ENCODE measurements around the gene IGF2.
"Not testable (repeated sequence)": the region's sequence is repeated elsewhere in the genome, so short reads cannot be mapped to it uniquely, and the experiment has no call there.

IGF2 gene

DNA sequence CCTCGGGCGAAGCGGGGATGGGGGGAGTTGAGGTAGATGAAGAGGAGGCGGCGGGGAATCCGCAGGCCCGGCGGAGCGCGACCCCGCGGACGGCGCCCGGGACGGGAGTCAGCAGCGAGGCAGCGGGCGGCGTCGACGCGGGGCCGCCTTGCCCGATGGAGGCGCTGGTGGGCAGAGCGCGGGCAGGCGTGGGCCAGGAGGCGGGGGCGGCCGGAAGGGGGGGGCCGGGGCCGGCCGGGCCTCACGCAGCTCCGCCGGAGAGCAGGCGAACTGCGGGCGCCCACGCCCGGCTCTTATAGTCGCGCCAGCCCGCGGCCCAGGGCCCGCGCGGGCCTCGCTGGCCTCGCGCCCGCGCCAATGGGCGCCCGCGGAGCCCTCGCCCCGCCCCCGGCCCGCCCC lies at the start of gene IGF2:
Gene IGF2 (minus strand): TSS at position 267 of the 399 bp plus-strand sequence. CDS start 3,866 bp downstream, outside the sequence.
- FAIRE-seq = no peak

DNA sequence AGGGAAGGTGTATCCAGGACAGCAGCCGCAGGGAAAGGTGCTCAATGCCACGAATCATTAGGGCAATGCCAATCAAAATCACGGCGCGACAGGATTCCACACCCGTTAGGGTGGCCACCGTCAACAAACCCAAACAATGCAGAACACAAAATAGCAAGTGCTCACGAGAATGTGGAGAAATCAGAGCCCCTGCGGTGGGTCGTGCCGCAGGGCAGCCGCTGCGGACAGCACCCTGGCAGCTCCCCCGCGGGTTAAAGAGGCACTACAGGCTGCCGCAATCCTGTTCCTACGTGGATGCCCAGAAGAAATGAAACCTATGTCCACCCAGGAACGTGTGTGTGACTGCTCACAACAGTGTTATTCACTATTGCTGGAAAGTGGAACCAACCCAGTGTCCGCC lies 49.6 kb upstream of the IGF2 start:
- FAIRE-seq = no peak

DNA sequence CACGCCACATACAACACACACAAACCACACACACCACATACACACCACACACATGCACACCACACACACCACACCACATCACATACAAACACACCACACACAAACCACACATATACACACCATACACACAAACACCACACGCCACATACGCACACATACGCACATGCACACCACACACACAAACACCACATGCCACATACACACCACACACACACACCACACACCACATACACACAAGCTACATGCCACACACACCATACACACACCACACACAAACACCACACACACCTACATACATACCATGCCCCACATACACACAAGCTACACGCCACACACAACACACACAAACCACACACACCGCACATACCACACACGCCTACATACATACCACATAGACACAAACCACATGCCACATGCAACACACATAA lies 48.1 kb upstream of the IGF2 start:
- FAIRE-seq = no peak

GRCh38 chr11:2186669-2187279 lies 47.6 kb upstream of the IGF2 start:
- FAIRE-seq = no peak

GRCh38 chr11:2185324-2186085 lies 46.3 kb upstream of the IGF2 start:
- no peak for FAIRE-seq

DNA sequence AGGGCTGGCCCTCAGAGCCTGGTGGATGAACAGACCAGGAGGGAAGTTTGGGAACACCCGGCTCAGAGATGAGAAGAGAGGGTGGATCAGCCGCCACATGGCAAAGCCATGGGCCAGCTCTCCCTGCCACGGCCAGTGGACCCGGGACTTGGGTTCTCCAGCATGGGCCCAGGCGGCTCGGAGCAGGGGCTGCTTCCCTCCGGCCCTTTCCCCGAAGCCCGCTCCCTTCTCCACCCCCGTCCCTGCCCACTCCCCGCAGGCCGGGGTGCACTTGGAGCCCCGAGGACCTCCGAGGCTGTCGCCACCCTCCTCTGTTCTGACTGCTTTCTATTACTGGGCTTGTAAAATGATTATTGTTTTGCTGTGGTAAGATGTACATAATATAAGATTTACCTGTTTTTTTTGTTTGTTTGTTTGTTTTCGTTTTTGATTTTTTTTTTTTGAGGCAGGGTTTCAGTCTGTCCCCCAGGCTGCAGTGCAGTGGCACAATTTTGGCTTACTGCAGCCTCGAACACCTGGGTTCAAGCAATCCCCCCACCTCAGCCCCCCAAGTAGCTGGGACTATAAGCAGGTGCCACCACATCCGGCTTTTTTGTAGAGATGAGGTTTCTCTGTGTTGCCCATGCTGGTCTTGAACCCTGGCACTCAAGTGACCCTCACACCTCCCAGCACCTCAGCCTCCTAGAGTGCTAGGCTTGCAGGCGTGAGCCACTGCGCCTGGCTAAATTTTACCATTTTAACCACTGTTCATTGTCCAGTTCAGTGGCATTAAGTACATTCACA lies 43.7 kb upstream of the IGF2 start:
- FAIRE-seq = no peak

- FAIRE-seq = no peak
Measured at GRCh38 chr11:2182075-2182474, 42.9 kb upstream of the IGF2 start.

- FAIRE-seq = no peak
Measured at GRCh38 chr11:2180789-2181370, 41.7 kb upstream of the IGF2 start.

DNA sequence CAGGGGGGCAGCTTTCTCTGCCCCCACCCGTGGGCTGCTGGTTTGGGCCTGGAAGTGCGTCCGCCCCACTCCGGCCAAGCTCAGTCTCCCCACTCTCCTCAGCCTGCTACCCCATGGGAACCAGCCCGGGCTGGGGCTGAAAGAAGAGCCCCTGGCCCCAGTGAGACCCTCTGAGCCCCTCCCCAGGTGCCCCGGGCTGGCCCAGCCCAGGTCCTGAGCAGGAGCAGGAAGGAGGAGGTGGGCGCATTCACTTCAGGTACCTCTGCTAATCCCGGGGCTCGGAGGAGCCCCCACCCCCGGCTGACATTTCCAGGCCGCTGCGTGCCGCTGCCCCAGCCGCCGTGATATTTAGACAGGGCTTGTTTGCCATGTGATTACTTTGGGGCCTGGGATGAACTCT lies 41.2 kb upstream of the IGF2 start:
- FAIRE-seq = no peak

DNA sequence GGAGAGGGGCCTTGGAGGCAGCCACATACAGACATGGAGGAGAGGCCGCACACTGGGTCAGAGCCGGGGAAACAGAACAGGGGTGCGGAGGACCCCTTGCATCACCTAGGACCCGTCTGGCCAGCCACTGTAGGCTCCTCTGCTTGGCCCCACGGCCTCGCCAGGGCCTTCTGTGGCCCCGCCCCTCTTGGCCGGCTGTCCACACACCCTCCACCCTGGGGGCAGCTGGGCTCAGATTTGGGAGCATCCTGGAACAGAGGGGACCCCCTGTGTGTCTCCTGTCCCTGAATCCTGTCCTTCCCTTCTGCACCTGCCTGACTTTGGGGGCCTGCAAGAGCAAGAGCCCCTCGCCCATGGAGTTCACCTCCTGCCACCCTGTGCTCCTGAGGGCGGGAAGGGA lies 40.3 kb upstream of the IGF2 start:
- no peak for FAIRE-seq

DNA sequence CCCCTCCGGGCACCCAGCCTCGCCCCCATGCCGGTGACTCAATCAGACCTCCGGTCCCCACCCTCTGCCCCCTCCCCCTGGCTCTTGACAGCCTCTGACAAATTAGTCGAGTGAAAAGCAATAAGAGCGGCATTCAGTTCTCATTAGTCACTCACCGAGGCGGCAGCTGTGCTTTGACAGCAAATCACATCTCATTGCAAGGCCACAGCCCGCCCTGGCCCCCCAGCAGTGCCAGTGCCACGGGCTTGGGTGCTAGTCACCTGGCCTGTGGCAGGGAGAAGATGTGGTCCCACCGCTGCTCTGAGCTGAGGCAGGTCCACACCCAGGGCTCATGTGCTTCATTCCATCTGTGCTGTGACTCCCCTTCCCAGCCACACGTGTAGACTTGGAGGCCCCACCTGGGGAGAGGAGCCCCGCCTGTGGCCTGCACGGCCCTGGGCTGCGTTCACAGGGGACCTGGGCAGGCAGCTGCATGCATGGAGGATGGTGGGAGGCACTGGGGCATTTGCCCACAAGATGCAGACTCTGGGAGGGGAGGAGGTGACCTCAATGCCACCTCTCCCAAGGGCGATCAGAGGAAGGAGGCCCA lies 39.8 kb upstream of the IGF2 start:
- FAIRE-seq = no peak

- FAIRE-seq = not testable (repeated sequence)
Measured at GRCh38 chr11:2178055-2178773, 39.0 kb upstream of the IGF2 start.

DNA sequence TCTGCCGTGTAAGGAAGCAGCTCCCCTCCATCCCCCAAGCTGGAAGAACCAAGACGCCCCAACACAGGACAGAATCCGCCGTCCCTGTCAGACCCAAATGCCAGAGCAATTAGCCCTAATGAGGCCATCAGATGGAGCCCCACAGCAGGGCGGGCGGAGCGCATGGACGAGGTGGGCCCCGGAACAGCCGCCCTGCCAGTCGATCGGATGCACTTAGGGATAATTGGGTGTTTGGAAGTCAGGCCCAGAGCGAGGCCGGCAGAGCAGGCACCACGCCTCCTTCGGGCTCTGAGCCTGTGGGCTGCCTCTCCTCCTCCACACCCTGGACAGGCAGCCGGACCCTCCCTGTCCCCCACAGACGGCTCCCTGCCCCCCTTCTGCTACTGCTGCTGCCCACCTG lies 37.9 kb upstream of the IGF2 start:
- FAIRE-seq = no peak

DNA sequence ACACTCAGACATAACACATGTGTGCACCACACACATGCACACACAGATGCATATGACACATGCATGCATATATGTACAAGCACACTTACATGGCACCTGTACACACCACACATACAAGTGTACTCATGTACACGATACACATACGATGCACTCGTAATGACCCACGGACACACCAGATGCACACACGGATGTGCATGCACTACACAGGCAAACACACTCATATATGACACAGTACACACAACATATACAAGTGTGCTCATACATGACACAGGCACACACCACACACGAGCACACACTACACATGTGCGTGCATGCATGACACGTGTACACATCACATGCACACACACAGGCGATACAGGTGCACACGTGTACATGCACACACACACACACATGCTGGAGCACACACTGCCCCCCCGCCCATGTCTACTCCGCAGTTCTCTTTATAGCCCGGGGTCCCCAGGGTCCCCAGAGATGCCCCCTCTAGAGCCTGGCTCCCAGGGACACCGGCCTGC lies 37.3 kb upstream of the IGF2 start:
- no peak for FAIRE-seq

DNA sequence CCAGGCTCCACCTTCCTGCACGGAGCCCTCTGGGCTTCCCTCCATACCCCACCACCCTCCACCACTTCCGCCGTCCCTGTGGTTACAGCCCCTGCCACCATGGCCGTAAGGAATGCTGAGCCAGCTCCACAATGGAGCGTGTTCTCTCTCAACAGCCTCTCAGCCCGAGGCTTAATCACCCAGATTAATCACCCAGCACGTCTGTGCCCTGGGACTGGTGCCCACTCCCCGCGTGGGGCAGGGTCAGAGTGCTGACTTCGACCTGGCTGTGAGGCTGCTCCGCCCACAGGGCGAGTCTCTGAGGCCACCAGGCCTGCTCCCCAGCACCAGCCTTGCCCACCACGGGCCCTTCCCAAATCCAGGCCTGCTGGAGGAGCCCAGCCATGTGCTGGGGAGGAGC lies 36.5 kb upstream of the IGF2 start:
- no peak for FAIRE-seq

DNA sequence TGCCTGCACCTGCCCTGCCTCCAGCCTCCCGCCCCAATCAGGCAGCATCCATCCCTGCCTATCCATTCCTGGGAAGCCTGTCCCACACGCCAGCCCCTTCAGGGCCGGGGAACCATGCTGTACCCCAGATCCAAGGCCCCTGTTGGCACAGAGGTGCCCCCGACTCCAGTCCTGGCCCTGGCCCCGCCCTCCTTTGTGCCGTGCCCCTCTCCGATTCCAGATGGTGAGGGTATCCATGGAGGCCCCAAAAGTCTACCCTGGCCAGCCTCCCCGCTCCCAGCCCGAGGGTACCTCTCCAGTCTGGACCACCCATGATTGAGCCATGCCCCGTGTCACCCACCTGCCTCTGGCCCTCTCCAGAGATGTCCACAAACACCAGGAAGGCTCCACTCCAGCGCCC lies 35.2 kb upstream of the IGF2 start:
- FAIRE-seq = no peak

DNA sequence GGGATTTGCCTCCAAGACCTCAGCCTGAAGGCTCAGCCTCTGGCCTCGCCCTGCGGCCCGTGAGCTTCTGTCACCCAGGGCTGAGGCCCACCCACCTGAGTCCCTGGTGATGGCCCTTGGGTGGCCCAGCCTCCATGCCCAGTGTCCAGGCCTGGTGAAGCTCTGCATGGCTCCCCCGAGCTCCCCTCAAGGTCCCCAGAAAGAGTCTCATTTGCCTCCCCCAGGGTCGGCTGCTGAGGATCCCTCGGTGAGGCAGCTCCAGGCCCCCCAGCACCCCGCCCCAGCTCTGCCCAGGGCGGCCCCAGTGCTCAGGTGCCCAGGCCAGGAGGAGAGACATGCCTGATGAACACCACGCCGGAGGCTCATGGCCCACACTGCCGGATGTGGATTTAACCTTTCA lies 34.6 kb upstream of the IGF2 start:
- FAIRE-seq = no peak

DNA sequence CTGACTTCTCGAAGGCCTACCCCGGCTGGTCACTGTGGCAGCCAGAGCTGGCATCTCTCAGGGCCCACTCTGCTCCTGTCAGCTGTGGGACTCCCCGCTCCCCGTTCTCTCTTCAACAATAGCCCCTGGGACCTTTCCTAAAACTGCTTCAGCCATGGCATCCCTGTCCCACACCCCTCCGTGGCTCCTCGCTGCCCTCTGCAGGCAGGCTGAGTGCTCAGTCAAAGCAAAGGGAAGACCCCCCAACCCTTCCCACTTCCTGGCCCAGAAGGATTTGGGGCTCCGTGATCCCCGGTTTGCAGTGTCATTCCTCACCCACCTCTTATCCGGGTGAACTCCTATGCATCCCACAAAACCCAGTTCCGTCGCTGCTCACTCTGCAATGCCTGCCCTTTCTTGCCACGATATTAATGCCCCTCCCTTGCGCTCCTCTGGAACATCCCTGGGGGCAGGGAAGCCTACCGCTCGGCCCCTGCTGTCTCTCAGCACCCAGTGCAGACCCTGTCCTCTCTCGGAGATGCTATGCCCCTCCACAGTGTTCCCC lies 34.0 kb upstream of the IGF2 start:
- no peak for FAIRE-seq

DNA sequence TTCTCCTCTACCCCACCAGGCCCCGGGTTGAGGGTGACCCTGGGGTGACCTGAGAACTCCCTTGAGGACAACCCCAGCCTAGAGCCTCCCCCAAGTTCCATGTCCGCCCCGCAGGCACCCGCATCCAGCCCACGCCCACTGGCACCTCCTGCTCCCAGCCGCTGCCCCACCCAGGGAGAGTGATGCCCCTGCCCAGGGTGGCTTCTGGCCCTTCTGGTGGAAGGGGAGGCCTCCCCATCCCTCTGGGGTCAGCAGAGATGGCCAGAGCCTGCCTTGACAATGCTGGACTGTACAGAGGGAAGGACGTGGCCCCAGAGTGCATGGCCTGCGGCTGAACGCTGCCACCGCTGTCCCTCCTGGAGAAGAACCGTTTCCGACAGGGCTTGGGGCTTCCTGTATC lies 33.5 kb upstream of the IGF2 start:
- no peak for FAIRE-seq

DNA sequence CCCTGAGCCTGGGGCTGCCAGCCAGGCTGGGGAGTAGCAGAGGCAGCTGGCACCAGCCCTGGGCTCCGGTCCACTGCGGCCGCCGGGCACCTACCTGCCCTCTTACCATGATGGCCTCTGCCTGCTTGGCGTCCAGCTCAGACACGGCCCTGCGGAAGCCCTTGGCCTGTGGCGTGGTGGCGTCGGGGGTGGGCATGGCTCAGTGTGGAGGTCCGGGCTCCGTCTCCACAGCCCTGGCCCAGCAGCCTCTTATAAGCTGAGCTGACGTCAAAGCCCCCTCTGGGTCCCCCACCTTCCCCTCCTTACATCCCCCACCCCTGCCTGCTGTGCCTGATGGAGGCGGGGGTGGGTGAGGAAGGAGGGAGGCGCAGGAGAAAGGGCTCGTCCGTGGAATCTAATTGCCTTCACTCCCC lies 32.4 kb upstream of the IGF2 start, which contains the start of gene TH:
Gene TH (minus strand): TSS at position 225 of the 413 bp plus-strand sequence. CDS start 29 bp downstream, at position 196.
- no peak for FAIRE-seq
